Skin of body (tissue), 2 donors: ENCODE data around the gene ELOVL3. TPM values are rescaled to one million over a fixed set of nuclear protein-coding genes. Genes with fewer than 3 reads are reported as not detected.
"Not testable (repeated sequence)": the region's sequence is repeated elsewhere in the genome, so short reads cannot be mapped to it uniquely, and the experiment has no call there.

Experiments
- DNase-seq: peaks from one replicate; lab custom pipeline; 2025; lab: John Stamatoyannopoulos, UW
- total RNA-seq: library from RNA; depleted of rRNA; stranded (reverse); fragments of >200 nt; gene quantifications from one replicate; pipeline ENCODE4 v1.2.3, GENCODE V29; 2014

The ELOVL3 gene
- total RNA-seq, 1 donor from 2014 or later: 33.1 TPM

GRCh38 chr10:102252508-102252907 is 26.4 kb downstream of the ELOVL3 start:
- DNase-seq: not testable (repeated sequence)

- no peak for DNase-seq
Measured at GRCh38 chr10:102254426-102254825, 28.3 kb downstream of the ELOVL3 start.

GRCh38 chr10:102255404-102255803 is 29.3 kb downstream of the ELOVL3 start:
- DNase-seq: no peak

GRCh38 chr10:102261196-102261595 is 35.1 kb downstream of the ELOVL3 start:
- DNase-seq: no peak

GRCh38 chr10:102261842-102262241 is 35.7 kb downstream of the ELOVL3 start:
- DNase-seq: no peak

GRCh38 chr10:102262744-102263370 is 36.8 kb downstream of the ELOVL3 start:
- DNase-seq: no peak

- DNase-seq: no peak
Measured at GRCh38 chr10:102264371-102264770, 38.3 kb downstream of the ELOVL3 start.

- DNase-seq: no peak
Measured at GRCh38 chr10:102266670-102267069, 40.6 kb downstream of the ELOVL3 start.

- no peak for DNase-seq
Measured at GRCh38 chr10:102267748-102268147, 41.6 kb downstream of the ELOVL3 start.

- no peak for DNase-seq
Measured at GRCh38 chr10:102268375-102268888, 42.3 kb downstream of the ELOVL3 start.

- no peak for DNase-seq
Measured at GRCh38 chr10:102269017-102269416, 42.9 kb downstream of the ELOVL3 start.

GRCh38 chr10:102274062-102274461 is 48.0 kb downstream of the ELOVL3 start:
- DNase-seq: no peak

GRCh38 chr10:102275343-102275742 is 49.2 kb downstream of the ELOVL3 start:
- no peak for DNase-seq

GRCh38 chr10:102279104-102279503 is 53.0 kb downstream of the ELOVL3 start:
- no peak for DNase-seq

Other genes starting within 250 kb of the ELOVL3 start
- gene ARMH3, start 170.1 kb upstream of the ELOVL3 start, total RNA-seq: 16.6 TPM
- gene HPS6, start 160.9 kb upstream of the ELOVL3 start, total RNA-seq: 9.0 TPM
- 39.3 TPM for gene LDB1, start 105.9 kb upstream of the ELOVL3 start, total RNA-seq
- 23.3 TPM for gene PPRC1, start 93.3 kb upstream of the ELOVL3 start, total RNA-seq
- 33.0 TPM for gene NOLC1, start 73.9 kb upstream of the ELOVL3 start, total RNA-seq
- gene PITX3, start 15.2 kb downstream of the ELOVL3 start, total RNA-seq: 0.39 TPM
- 22.8 TPM for gene GBF1, start 19.2 kb downstream of the ELOVL3 start, total RNA-seq
- gene NFKB2, start 169.4 kb downstream of the ELOVL3 start, total RNA-seq: 20.5 TPM
- 7.5 TPM for gene PSD, start 192.5 kb downstream of the ELOVL3 start, total RNA-seq
- gene FBXL15, start 194.5 kb downstream of the ELOVL3 start, total RNA-seq: 4.2 TPM
- 29.0 TPM for gene CUEDC2, start 206.3 kb downstream of the ELOVL3 start, total RNA-seq
- 0.39 TPM for gene C10orf95, start 225.2 kb downstream of the ELOVL3 start, total RNA-seq